ENCODE data around the gene POLDIP3. TPM values are rescaled to one million over a fixed set of nuclear protein-coding genes. Genes with fewer than 3 reads are reported as not detected.
A peak's percentile ranks its signal among the peaks of the same experiment; 100 is the strongest.
"Not testable (repeated sequence)": the region's sequence is repeated elsewhere in the genome, so short reads cannot be mapped to it uniquely, and the experiment has no call there.

The POLDIP3 gene
- polyA plus RNA-seq, 4 donors: 114 to 119 (median 116) TPM

- DNase-seq (ENCODE audit: low read depth in 4 of 4, low spot score in 3 of 4): no peak
These were observed 5.4 kb upstream of the POLDIP3 start for GRCh38 chr22:42620084-42620483.

DNA sequence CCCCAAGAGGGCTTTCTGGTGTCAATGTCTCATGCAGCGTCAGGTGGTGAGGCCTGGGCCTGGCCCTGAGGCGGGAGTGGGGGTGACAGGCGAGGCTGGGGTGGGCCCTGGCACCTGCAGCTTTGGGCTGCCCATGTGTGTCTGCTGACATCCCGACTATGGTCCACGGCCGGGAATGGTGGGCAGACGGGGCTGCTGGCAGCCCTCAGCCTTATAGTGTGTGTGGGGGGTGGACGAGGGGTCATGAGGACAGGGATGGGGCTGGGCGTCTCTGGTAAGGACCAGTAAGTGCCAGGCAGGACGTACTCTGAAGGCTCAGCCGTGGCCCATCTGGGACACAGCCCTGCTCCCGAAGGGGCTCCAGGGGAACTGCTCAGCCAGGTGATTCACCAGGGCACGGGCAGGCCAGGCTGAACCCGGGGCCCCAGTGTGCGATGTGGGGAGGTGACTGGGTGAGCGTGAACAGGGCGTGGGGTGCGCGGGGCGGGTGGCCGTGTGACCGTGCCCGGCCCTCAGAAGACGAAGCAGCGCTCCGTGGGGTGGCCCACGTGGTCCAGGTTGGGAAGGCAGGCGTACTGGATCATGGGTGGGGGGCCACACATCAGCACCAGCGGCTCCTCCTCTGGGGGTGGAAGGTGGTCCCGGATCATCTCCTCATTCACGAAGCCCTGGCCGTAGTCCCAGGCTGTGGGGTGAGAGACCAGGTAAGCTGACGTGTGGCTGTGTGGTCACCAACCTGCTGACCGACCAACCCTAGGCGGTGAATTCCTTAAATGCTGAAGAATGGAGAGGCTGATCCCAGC lies 4.8 kb upstream of the POLDIP3 start:
- DNase-seq (ENCODE audit: low read depth in 4 of 4, low spot score in 3 of 4): no peak

DNA sequence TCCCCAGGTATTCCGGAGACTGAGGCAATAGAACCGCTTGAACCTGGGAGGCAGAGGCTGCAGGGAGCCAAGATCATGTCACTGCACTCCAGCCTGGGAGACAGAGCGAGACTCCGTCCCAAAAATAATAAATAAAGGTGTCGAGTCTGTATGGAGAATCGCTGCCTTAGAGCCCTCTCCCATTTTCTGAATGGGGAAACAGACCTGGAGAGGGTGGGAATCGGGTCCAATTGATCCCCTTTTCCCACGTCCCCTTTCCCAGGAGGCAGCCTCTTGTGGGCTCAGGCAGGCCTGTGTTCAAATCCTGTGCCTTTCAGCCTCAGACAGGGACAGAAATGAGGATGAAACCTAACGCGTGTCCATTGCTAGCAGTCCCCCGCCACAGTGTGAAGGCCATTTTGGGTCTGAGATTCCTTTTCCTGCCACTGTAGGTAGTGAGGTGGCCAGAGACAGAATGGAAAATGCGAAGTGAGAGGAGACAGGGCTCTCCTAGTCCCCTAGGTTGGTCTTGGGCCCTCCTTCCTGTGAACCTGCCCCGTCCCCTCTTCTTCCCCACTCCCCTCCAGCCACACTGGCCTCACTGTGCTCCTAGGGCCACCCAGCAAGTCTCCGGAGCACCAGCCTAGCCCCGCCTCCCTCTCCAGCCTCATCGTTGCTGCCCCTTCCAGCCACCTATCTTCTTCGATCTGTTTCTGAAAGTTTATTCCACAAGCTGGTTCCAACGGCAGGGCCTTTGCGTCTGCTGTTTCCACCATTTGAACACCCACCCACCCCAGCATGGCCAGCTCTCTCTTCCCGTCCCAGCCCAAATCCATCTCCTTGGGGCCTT lies 2.7 kb upstream of the POLDIP3 start:
- DNase-seq (ENCODE audit: low read depth in 4 of 4, low spot score in 3 of 4): no peak

DNA sequence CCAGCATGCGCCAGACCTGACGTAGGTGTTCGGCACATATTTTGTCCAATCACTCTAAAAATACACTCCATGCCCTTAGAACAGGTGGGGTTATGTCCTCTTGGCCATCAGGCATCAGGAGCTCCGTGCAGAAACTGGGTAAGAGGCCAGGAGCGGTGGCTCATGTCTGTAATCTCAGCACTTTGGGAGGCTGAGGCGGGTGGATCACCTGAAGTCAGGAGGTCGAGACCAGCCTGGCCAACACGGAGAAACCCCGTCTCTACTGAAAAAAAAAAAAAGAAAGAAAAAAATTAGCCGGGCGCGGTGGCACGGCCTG lies 1.1 kb upstream of the POLDIP3 start:
- not testable (repeated sequence) for DNase-seq (ENCODE audit: low read depth in 4 of 4, low spot score in 3 of 4)

- peak; percentile 85 to 93 (median 87) for DNase-seq (ENCODE audit: low read depth in 4 of 4, low spot score in 3 of 4)
These were observed 593 bp upstream of the POLDIP3 start for GRCh38 chr22:42615092-42615859.

DNA sequence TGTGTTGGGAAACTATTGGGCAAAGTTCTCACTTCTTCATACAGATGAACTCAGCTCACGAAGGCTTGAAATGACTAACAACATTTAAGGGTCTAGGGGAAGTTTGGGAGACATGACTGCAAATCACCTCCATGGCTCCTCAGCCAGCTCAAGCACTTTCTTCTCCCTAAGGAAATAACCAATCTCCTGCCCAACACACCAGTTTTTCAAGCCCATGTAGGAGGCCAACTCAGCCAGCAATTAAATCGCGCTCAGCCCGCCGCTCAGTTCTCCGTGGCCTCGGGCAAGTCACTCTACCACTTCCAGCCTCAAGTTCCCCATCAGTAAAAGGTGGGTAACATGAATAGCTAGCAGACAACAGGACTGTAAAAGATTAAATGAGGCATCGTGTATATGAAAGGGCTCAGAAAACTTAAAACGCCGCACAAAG lies 796 bp downstream of the POLDIP3 start:
- DNase-seq (ENCODE audit: low read depth in 4 of 4, low spot score in 3 of 4): peak in 1 of 4 donors; percentile 32

- no peak for DNase-seq (ENCODE audit: low read depth in 4 of 4, low spot score in 3 of 4)
These were observed 2.3 kb downstream of the POLDIP3 start for GRCh38 chr22:42612336-42612735.

DNA sequence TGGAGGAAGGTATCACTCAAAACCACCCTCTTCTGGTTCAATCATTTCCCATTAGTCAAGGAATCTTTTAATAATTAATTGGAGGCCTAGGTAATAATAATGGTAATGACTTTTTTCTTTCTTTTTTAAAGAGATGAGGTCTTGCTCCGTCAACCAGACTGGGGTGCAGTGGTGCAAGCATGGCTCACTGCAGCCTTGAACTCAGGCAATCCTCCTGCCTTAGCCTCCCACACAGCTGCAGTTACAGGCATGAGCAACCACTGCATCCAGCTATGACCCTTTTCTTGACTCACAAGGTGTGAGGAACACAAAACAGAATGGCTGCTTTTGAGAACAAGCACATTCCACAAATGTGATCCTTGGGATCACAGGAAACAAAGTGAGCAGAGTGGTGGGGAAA lies 3.6 kb downstream of the POLDIP3 start:
- DNase-seq (ENCODE audit: low read depth in 4 of 4, low spot score in 3 of 4): no peak

GRCh38 chr22:42610186-42610585 lies 4.5 kb downstream of the POLDIP3 start:
- DNase-seq (ENCODE audit: low read depth in 4 of 4, low spot score in 3 of 4): no peak

- DNase-seq (ENCODE audit: low read depth in 4 of 4, low spot score in 3 of 4): no peak
These were observed 5.8 kb downstream of the POLDIP3 start for GRCh38 chr22:42608823-42609361.

- DNase-seq (ENCODE audit: low read depth in 4 of 4, low spot score in 3 of 4): no peak
These were observed 6.4 kb downstream of the POLDIP3 start for GRCh38 chr22:42608136-42608822.

- DNase-seq (ENCODE audit: low read depth in 4 of 4, low spot score in 3 of 4): not testable (repeated sequence)
These were observed 7.0 kb downstream of the POLDIP3 start for GRCh38 chr22:42607641-42608040.

DNA sequence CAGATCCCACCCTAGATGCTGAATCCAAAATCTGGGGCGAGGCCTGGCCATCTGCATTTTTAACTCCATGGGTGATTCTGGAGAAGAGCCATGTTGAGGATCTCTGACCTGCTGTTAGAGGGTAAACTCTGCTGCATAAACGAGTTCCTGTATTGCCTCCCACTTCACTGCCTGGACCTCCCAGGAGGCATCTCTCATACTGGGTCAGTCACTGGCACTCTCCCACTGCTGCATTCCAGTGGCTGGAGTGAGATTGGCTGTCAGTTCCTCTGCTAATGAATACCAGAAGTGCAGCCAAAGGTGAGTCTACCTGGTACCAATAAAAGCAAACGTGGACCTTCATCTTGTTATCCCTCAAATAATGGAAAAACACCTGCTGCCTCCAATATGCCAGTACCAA lies 10.3 kb downstream of the POLDIP3 start:
- no peak for DNase-seq (ENCODE audit: low read depth in 4 of 4, low spot score in 3 of 4)

- no peak for DNase-seq (ENCODE audit: low read depth in 4 of 4, low spot score in 3 of 4)
These were observed 11.3 kb downstream of the POLDIP3 start for GRCh38 chr22:42603427-42603826.

GRCh38 chr22:42602470-42602869 lies 12.2 kb downstream of the POLDIP3 start:
- no peak for DNase-seq (ENCODE audit: low read depth in 4 of 4, low spot score in 3 of 4)

- no peak for DNase-seq (ENCODE audit: low read depth in 4 of 4, low spot score in 3 of 4)
These were observed 12.7 kb downstream of the POLDIP3 start for GRCh38 chr22:42601879-42602465.

- no peak for DNase-seq (ENCODE audit: low read depth in 4 of 4, low spot score in 3 of 4)
These were observed 17.7 kb downstream of the POLDIP3 start for GRCh38 chr22:42596863-42597530.

GRCh38 chr22:42596336-42596735 lies 18.3 kb downstream of the POLDIP3 start:
- DNase-seq (ENCODE audit: low read depth in 4 of 4, low spot score in 3 of 4): no peak

GRCh38 chr22:42595434-42595833 lies 19.2 kb downstream of the POLDIP3 start:
- no peak for DNase-seq (ENCODE audit: low read depth in 4 of 4, low spot score in 3 of 4)
